H1 (cell line): ENCODE results near the gene NPSR1. TPM values are rescaled to one million over a fixed set of nuclear protein-coding genes. Genes with fewer than 3 reads are reported as not detected.

Experiments
- ASH2L ChIP-seq: fragments of 200-600, 300-600 bp; sonication (generic); IDR thresholded peaks from one replicate; pipeline ENCODE4 v1.7.1; 2017; ENCODE audit warnings: low read length
- CBX8 ChIP-seq: fragments of 300-800, 300-1000 bp; sonication (generic); IDR thresholded peaks from 2 replicates; pipeline ENCODE4 v1.7.1; 2016; ENCODE audit warnings: low read depth, low read length, borderline replicate concordance
- EGR1 ChIP-seq: IDR thresholded peaks from 2 replicates; pipeline ENCODE4 v1.6.1; 2011; ENCODE audit warnings: low read depth, low read length, borderline replicate concordance
- HDAC6 ChIP-seq: IDR thresholded peaks from one replicate; pipeline ENCODE4 v1.7.1; 2012; ENCODE audit warnings: low read depth, mild to moderate bottlenecking, inconsistent platforms, low read length, moderate library complexity
- polyA plus RNA-seq, 7 experiments: library from polyadenylated mRNA; depleted of rRNA in 3 of 7; stranded (reverse) in 5 of 7; unstranded in 2 of 7; fragments of >200 nt in 5 of 7; fragments of 200-250 nt in 2 of 7; gene quantifications; 1 replicate in 5 of 7; 2 replicates in 1 of 7; 4 replicates in 1 of 7; pipeline versions ENCODE4 v1.2.1 to v1.2.3, GENCODE V29; 2011 to 2013; ENCODE audit warnings: missing spikeins in 2 of 7, mixed read lengths in 2 of 7
- total RNA-seq: library from RNA; stranded (reverse); fragmentation: NEBNext Ultra II Directional; extraction: Animal tissue kit (Norgen Biotek cat#: 25700); gene quantifications from 2 replicates; pipeline ENCODE4 v1.2.1, GENCODE V29; 2021
- TF ChIP-seq, protein P1 (sequence below): fragments of 300-600 bp; sonication (generic); IDR thresholded peaks from 2 replicates; pipeline ENCODE4 v1.7.1; 2012; ENCODE audit warnings: low read length, moderate library complexity, mild to moderate bottlenecking, inconsistent platforms; ENCODE audit not compliant: insufficient replicate concordance

NPSR1 gene
- total and polyA plus RNA-seq, 2 of the 8 experiments (the other 6 are each of a cell fraction or from before 2014, with no cell fraction given) = not detected

GRCh38 chr7:34851431-34851830 is 193.4 kb downstream of the NPSR1 start (continued):
- TF ChIP-seq, protein P1, sequence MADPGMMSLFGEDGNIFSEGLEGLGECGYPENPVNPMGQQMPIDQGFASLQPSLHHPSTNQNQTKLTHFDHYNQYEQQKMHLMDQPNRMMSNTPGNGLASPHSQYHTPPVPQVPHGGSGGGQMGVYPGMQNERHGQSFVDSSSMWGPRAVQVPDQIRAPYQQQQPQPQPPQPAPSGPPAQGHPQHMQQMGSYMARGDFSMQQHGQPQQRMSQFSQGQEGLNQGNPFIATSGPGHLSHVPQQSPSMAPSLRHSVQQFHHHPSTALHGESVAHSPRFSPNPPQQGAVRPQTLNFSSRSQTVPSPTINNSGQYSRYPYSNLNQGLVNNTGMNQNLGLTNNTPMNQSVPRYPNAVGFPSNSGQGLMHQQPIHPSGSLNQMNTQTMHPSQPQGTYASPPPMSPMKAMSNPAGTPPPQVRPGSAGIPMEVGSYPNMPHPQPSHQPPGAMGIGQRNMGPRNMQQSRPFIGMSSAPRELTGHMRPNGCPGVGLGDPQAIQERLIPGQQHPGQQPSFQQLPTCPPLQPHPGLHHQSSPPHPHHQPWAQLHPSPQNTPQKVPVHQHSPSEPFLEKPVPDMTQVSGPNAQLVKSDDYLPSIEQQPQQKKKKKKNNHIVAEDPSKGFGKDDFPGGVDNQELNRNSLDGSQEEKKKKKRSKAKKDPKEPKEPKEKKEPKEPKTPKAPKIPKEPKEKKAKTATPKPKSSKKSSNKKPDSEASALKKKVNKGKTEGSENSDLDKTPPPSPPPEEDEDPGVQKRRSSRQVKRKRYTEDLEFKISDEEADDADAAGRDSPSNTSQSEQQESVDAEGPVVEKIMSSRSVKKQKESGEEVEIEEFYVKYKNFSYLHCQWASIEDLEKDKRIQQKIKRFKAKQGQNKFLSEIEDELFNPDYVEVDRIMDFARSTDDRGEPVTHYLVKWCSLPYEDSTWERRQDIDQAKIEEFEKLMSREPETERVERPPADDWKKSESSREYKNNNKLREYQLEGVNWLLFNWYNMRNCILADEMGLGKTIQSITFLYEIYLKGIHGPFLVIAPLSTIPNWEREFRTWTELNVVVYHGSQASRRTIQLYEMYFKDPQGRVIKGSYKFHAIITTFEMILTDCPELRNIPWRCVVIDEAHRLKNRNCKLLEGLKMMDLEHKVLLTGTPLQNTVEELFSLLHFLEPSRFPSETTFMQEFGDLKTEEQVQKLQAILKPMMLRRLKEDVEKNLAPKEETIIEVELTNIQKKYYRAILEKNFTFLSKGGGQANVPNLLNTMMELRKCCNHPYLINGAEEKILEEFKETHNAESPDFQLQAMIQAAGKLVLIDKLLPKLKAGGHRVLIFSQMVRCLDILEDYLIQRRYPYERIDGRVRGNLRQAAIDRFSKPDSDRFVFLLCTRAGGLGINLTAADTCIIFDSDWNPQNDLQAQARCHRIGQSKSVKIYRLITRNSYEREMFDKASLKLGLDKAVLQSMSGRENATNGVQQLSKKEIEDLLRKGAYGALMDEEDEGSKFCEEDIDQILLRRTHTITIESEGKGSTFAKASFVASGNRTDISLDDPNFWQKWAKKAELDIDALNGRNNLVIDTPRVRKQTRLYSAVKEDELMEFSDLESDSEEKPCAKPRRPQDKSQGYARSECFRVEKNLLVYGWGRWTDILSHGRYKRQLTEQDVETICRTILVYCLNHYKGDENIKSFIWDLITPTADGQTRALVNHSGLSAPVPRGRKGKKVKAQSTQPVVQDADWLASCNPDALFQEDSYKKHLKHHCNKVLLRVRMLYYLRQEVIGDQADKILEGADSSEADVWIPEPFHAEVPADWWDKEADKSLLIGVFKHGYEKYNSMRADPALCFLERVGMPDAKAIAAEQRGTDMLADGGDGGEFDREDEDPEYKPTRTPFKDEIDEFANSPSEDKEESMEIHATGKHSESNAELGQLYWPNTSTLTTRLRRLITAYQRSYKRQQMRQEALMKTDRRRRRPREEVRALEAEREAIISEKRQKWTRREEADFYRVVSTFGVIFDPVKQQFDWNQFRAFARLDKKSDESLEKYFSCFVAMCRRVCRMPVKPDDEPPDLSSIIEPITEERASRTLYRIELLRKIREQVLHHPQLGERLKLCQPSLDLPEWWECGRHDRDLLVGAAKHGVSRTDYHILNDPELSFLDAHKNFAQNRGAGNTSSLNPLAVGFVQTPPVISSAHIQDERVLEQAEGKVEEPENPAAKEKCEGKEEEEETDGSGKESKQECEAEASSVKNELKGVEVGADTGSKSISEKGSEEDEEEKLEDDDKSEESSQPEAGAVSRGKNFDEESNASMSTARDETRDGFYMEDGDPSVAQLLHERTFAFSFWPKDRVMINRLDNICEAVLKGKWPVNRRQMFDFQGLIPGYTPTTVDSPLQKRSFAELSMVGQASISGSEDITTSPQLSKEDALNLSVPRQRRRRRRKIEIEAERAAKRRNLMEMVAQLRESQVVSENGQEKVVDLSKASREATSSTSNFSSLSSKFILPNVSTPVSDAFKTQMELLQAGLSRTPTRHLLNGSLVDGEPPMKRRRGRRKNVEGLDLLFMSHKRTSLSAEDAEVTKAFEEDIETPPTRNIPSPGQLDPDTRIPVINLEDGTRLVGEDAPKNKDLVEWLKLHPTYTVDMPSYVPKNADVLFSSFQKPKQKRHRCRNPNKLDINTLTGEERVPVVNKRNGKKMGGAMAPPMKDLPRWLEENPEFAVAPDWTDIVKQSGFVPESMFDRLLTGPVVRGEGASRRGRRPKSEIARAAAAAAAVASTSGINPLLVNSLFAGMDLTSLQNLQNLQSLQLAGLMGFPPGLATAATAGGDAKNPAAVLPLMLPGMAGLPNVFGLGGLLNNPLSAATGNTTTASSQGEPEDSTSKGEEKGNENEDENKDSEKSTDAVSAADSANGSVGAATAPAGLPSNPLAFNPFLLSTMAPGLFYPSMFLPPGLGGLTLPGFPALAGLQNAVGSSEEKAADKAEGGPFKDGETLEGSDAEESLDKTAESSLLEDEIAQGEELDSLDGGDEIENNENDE = no peak
- no peak for TF ChIP-seq CBX8
- TF ChIP-seq HDAC6 = no peak
- no peak for TF ChIP-seq EGR1
- TF ChIP-seq ASH2L = no peak
